IPS-11a (cell line): ENCODE data around the gene GIGYF2.

Experiments used
- H3K4me3 ChIP-seq: one replicate; pipeline ENCODE4 v1.5.1; 2013; ENCODE audit warnings: low read depth, low read length, control low read depth

The GIGYF2 gene

DNA sequence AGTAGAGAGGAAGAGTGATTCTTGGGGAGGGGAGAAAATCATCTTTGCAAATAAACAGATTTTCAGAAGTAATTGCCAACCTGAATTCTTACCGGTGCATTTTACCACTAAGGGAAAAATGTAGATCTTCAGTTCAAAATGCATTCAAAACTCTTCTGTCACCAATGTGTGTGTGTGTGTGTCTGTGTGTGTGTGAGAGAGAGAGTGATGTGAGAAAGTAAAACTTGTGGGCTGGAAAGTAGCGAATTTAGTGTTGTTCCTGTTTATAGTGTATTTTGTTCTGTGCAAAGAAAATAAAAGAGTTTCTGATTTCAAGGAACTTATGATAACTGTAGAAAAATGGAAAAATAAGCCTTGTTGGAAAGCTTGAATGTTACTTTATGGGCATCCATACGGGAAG lies 52.2 kb downstream of the GIGYF2 start:
- no peak overlapping the region for H3K4me3 ChIP-seq

DNA sequence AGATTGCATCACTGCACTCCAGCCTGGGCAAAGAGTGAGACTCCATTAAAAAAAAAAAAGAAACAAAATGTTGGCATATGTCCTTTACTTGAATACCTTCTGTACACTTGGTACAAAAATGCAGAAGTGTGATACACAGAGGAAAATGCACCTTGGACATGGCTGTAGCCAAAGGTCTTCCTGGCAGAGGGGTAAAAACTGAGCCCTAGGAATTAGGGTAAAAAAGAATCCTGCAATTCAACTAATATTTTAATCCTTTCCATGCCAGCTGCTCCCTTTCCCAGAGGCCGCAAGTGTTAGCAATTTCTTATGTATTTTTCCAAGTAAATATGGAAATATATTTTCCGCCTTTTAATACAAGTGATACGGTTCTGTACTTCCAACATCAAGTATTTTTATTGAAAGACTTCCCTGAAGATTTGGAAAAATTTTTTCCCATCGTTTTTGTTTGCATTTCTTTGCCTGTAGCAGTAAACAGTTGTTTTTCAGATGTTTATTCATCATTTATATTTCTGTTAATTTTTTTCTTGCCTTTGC lies 53.1 kb downstream of the GIGYF2 start:
- H3K4me3 ChIP-seq = no peak overlapping the region

DNA sequence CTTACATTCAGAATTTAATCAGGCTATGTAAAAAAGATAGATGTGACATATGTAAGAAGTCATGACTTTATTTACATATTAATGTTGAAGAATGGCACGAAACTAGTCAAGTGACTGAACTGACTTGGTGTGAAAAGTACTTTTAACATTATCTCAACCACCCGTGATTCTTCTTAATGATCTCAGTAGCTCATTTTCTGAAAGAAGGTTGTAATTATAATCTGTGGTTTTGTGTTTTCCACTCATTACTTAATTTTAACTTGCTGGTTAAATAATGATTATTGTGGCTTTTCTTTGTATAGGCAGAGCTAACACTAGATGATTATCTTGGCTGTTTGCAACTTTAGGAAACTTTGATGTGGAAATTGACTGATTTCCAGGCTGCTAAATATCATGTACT lies 60.8 kb downstream of the GIGYF2 start:
- no peak overlapping the region for H3K4me3 ChIP-seq

DNA sequence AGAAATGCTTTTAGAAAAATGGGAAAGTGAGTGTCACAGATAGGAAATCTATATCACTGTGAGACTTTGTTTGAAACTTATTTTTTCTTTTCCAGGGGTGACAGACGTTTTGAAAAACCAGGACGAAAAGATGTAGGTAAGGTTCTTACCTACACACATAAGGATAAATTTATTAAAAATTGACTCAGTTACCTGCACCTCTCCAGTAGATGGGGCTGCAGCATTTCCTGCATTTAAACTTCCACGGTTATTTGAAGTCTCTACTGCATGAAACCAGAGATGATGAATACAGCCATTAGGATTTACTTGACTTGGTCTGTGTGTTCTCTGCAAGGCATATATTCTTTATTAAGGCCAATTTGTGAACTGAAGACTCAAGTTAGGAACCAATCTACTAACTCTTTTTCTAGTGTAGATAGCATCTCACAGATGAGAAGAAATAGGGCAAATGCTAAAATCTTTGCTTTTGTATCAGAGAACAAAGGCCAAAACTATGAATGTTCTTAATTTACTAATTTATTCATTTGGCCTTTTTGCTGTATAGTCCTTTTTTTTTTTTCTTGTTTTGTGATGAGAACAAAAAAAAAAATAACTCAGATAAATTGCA lies 64.3 kb downstream of the GIGYF2 start:
- H3K4me3 ChIP-seq = no peak overlapping the region

DNA sequence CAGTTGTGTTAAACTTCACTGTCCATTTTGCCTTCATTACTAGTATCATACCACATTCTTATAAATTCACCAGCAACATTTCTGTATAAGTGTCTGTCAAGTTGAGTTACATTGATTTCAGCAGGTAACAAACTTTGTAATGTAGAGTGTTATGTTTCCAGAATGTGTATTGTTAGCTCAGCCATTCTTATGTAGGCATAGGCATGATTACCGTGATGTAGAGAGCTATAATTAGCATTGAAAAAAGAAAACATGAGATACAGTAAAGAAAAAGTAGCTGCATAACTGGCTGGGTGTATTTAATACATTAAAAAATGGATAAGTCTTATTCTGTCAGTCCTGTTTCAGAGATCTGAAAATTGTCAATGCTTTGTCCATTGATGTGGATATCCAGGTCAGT lies 70.7 kb downstream of the GIGYF2 start:
- no peak overlapping the region for H3K4me3 ChIP-seq

DNA sequence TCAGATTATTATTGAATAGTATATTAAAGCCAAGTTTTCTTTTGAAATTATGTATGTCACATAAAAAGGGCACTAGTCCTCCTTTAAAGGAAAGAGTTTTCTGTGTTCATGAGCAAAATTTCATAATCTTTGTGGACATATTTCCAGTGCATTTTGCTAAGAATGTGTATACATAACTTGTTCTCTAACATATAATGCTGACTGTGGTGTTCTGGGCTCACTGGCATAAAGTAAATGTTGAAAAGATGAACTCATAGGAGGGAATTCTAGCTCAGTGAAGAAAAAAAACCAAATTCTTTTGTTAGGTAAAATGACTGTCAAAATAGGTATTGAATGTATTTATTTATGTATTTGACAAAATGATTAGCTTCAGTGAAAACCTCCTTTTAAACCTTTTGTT lies 73.1 kb downstream of the GIGYF2 start:
- H3K4me3 ChIP-seq = no peak overlapping the region

DNA sequence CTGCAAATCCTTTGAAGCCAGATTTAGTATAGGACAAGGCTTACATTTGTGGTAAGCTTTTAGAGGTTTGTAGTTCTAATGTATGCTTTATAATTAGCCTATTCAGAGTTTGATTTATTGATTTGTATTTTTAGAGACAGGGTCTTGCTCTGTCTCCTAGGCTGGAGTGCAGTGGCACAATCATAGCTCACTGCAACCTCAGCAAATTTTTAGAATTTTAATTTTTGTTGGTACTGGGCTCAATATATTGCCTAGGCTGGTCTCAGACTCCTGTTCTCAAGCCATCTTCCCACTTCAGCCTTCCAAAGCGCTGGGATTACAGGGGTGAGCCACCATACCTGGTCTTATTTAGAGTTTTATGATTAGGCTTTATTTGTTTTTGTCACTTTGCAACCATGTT lies 74.7 kb downstream of the GIGYF2 start:
- H3K4me3 ChIP-seq = no peak overlapping the region

DNA sequence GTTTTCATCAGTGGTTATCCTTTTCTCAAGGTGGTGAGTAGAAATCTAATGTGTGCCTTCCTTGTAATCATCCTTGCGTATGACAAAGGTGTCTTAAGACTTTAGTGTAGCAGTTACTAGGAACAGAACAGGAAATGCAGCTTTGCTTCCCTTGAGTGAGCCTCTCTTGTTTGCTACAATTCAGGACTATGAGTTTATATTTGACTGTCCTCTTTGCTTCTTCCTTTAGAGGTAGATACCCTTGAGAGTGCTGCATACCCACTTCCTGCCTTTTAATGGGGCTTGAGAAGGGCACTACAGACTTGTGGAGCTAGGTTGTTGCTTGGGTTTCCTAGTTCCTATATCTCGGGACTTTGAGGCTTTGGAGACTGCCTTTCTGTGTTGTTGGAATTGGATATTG lies 75.4 kb downstream of the GIGYF2 start:
- H3K4me3 ChIP-seq = no peak overlapping the region

DNA sequence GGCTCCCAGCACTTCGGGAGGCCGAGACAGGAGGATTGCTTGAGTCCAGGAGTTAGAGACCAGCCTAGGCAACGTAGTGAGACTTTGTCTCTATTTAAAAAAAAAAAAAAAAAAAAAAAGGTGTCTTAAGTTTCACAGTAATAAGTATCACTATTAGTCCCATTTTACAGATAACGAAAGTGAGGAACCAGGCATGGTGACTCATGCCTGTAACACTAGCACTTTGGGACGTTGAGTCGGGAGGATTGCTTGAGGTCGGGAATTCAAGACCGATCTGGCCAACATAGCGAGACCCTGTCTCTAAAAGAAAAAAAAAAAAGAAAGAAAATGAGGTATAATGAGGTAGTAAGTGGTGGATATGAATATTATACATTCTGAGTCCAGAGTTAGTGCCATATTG lies 76.7 kb downstream of the GIGYF2 start:
- no peak overlapping the region for H3K4me3 ChIP-seq

DNA sequence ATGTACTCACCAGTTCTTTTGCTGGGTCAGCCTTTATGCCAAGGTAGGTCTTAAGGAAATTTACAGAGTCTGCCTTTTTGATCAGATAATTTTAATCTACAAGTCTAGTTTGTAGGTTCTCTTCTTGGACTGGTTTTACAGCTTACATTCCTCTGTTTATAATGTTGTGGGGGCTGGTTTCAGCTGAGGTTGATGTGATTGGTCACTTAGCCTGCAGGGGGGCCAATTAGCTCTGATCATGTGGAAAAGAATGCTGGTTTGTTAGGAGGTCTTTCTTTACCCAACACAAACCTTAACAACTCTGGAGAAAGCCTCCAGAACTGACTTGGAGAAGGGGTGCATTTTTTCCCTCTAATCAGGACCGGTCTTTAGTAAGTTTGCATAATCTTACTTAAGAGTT lies 79.3 kb downstream of the GIGYF2 start, which contains the start of gene KCNJ13:
TSS of gene KCNJ13 (minus strand) at position 131 of the 400 bp plus-strand sequence. CDS start 5,203 bp downstream, outside the sequence.
- H3K4me3 ChIP-seq = no peak within 1 kb of the TSS

DNA sequence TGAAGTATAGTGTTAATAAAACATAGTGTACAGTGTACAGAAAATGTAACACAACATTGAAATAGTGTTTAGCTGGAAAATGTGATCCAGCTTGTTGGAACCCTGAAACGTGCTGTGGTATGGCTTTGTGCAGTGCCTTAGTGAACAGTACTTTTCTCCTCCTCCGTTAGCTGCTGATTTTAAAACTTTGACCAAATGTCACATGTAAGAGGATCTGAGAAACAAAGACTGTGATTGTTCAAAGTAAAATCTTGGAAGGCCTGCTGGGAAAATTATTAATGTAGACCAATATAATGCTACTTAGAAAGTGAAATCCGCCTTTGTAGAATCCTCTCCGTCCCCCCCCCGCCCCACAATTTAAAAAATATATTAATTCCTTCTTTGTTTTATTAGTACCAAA lies 80.1 kb downstream of the GIGYF2 start:
- no peak overlapping the region for H3K4me3 ChIP-seq

DNA sequence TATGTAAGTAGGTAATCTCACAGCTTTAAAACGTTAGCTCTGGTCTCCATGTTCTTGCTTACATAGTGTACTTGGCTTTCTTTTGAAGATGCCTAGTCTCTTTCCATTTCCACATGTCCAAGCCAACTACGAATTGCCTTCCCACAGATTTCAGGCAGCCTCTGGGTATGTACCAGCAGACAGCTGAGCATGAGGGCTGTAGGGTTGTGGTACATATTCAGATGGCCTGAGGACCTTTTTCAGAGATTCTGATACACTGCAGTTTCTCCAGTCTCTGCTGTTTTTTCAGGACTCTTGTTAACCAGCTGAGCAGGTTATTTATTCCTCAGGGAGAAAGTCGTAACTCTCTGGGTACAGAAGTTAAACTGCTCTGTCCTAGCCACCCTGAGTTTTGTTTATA lies 82.3 kb downstream of the GIGYF2 start:
- H3K4me3 ChIP-seq = no peak overlapping the region

DNA sequence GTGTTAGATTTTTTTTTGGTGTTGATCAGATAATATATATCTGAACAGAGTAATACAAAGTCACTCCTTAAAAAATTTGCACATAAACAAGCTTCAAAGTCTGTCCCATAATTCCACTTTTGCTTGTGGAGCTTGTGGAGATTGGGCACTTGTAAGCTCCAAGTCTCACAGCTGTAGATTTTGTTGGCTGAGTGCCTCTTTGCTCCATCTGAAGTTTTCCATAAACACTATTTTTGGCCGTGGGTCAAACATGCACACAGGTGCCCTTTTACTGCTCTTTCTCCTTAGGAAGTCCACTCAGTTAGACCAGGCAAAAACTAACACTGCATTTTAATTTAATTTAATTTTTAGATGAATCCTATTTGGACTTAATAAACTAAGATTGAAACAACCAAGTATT lies 82.8 kb downstream of the GIGYF2 start:
- no peak overlapping the region for H3K4me3 ChIP-seq

DNA sequence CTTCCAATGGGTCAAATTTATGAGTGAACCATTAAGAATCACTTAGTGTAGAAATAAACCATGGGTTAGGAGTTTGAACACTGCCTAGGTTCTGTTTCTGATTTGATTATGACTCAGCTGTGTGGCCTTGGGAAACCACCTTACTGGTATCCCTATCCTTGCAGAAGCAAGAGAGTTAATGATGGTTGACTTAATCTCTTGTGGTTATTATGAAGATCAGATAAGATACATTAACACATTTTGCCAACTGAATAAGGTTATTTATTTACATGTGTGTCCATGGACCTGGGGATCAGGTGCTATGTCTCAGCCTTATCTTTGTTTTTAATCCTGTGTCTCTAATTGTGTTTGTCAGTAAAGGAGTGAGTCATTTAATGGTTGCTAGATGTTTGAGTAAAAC lies 84.6 kb downstream of the GIGYF2 start:
- H3K4me3 ChIP-seq = no peak overlapping the region

DNA sequence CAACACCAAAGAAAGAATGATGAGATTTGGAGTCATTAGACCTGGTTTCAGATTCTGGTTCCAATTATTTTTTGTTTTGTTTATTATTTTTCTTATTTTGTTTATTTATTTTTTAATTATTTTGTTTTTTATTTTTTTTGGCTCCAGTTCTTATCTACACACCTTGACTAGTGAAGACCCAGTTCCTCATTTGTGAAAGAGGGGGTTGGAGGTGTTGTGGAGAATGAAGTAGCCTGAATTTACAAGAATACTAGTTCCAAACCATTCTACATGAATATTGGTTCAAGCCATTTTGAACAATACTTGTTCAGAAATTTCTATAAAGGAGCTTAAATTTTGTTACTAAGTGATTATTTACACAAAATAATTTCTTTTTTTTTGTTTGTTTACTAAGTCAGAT lies 86.1 kb downstream of the GIGYF2 start:
- H3K4me3 ChIP-seq = no peak overlapping the region

DNA sequence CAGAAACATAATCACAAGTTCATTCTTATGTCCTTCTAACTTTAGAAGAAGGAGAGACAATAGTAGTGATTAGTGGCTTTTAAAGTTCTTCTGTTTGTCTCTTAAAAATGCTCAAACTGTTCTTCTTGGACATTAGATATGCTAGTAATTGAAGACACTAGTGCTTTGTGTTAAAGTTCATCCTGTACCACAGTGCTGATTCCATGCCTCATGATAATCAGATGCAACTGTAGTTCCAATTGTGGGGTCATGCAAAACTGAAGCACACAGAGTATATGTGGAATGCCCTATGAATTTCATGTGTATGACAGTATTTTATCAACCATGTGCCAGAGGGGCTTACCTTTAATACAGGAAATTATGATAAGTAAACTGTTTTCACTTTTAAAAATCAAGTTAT lies 90.7 kb downstream of the GIGYF2 start:
- no peak overlapping the region for H3K4me3 ChIP-seq

DNA sequence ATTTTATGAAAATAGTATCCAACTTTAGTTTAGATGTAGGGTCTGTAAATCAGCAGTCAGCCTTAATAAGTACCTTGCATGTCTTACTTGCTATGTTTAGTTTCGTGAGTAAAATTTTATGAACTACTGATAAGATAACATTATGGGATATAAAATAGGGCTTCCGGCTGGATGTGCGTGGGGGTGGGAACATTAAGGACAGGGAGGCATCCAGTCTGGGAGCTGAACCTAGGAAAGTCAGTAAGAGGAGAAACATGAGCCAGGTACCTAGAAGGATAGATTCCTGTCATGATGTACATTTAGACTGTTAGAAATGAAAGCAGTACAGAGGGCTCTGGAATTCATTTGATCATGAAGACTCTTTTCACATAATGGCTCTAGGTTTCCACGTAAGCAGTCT lies 92.0 kb downstream of the GIGYF2 start:
- H3K4me3 ChIP-seq = no peak overlapping the region

DNA sequence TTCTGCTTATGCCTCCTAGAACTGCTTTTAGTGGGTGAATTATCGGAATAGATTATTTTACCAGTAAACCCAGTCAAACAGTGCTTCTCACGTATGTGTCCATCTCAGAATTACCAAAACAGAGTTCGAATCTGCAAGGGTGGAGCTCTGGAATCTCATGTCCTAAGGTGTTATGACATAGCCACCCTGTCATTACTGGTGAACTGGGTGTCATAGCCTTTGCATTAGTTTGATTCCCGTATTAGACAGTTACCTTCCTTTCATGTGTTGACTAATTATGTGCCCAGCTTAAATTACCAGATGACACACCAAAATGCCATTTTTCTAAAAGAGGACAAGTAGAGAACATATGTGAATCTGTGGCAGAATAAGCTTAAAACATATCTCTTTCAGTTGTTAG lies 94.4 kb downstream of the GIGYF2 start:
- no peak overlapping the region for H3K4me3 ChIP-seq

DNA sequence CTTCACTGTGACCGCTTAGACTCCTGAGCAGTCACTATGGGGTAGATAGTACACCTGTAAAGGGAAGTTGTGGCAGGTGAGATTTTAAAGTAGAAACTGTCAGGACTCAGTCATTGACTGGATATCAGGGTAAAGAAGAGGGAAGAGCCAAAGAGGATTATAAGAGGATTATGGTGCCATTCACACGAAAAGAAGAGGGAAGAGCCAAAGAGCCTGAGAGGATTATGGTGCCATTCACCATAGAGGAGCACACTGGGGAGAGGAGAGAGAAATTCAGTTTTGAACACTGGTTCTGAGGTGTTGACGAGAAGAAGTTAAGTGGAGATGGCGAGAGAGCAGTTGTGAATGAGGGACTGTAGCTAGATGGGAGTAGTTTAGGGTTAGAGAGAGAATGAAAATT lies 96.1 kb downstream of the GIGYF2 start:
- no peak overlapping the region for H3K4me3 ChIP-seq

DNA sequence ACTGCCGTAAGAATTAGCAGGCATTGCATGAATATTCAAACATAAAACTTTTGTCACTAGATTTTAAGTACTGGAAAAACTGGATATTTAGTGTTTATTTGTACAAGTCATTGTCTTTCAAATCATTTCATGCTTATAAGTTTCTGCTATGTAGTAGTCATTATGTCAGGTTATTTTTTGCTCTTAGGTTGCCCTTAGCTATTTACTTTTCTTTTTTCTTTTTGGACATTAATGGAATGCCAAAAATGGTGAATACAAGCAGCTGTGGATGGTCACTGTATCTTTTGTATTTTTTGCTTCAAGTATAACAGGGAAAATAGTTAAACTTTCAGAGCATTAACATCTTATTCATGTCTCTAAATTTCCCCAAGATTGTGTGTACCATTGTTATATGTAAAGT lies 97.8 kb downstream of the GIGYF2 start:
- H3K4me3 ChIP-seq = no peak overlapping the region

DNA sequence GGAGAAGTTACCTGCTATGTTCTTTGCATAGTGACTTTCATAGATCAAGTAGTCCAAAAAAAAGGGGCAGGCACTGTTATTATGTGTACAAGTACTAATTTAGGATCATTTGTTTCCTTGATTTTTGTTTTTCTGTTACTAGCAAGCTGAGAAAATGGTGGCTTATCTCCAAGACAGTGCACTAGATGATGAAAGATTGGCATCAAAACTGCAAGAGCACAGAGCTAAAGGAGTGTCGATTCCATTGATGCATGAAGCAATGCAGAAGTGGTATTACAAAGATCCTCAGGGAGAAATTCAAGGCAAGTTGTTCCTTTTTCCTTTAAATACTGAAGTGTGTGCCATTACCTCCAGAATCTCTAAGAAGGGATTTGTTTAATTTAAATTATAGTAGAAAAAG lies 98.8 kb downstream of the GIGYF2 start:
- H3K4me3 ChIP-seq = no peak overlapping the region

DNA sequence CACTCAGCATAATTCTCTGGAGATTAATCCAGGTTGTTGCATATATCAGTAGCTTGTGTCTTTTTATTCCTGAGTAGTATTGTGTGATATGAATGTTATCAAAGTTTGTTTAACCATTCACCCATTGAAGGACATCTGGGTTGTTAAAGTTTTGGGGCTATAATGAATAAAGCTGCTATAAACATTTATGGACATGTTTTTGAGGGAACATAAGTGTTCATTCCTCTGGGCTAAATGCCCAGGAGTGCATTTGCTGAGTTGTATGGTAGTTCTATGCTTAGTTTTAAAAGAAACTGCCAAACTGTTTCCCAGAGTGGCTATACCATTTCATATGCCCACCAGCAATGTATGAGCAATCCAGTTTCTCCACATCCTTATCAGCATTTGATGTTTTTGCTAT lies 101.1 kb downstream of the GIGYF2 start:
- H3K4me3 ChIP-seq = no peak overlapping the region

DNA sequence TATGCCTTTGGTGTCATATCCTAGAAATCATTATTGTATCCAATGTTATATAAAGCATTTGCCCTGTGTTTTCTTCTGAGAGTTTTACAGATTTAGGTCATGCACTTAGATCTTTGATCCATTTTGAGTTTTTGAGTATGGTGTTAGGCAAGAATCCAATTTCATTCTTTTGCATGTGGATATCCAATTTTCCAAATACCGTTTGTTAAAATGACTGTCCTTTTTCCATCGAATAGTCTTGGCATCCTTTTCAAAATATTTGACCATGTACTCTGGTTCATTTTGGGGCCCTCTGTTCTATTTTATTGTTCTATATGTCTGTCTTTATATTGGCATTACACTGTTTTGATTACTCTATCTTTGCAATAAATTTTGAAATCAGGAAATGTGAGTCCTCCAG lies 103.0 kb downstream of the GIGYF2 start:
- H3K4me3 ChIP-seq = no peak overlapping the region
